ENCODE results near the gene SUSD4.

The SUSD4 gene

DNA sequence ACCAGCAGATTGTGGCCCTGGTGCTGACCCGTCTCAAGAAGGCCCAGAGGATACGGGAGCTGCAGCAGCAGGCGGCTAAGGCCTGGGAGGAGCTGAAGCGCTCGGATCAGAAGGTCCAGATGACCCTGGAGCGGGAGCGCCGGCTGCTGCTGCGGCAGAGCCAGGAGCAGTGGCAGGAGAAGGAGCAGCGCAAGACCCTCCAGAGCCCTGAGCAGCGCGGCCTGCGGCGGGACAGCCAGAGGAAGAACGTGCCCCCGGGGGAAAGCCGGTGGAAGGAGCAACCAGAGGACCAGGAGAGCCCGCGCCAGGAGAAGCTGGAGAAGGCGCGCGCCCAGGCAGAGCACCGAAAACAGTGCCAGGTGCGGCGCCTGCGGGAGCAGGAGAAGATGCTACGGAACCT is 30.3 kb upstream of the SUSD4 start:
- no peak overlapping the region for H3K4me3 ChIP-seq (ENCODE audit: low read depth, low read length)
- DNase-seq: no peak
- no peaks in the 10 kb centered on the region for H3K4me1 ChIP-seq
- TF ChIP-seq, protein P1, sequence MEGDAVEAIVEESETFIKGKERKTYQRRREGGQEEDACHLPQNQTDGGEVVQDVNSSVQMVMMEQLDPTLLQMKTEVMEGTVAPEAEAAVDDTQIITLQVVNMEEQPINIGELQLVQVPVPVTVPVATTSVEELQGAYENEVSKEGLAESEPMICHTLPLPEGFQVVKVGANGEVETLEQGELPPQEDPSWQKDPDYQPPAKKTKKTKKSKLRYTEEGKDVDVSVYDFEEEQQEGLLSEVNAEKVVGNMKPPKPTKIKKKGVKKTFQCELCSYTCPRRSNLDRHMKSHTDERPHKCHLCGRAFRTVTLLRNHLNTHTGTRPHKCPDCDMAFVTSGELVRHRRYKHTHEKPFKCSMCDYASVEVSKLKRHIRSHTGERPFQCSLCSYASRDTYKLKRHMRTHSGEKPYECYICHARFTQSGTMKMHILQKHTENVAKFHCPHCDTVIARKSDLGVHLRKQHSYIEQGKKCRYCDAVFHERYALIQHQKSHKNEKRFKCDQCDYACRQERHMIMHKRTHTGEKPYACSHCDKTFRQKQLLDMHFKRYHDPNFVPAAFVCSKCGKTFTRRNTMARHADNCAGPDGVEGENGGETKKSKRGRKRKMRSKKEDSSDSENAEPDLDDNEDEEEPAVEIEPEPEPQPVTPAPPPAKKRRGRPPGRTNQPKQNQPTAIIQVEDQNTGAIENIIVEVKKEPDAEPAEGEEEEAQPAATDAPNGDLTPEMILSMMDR (IDR thresholded peaks at IDR 0.05; ENCODE audit: low read depth, low read length): no peak
- H3K27me3 ChIP-seq: peaks cover 14% of the 10 kb centered on the region
- H3K36me3 ChIP-seq: no peaks in the 10 kb centered on the region
- H3K9me3 ChIP-seq: no peaks in the 10 kb centered on the region

DNA sequence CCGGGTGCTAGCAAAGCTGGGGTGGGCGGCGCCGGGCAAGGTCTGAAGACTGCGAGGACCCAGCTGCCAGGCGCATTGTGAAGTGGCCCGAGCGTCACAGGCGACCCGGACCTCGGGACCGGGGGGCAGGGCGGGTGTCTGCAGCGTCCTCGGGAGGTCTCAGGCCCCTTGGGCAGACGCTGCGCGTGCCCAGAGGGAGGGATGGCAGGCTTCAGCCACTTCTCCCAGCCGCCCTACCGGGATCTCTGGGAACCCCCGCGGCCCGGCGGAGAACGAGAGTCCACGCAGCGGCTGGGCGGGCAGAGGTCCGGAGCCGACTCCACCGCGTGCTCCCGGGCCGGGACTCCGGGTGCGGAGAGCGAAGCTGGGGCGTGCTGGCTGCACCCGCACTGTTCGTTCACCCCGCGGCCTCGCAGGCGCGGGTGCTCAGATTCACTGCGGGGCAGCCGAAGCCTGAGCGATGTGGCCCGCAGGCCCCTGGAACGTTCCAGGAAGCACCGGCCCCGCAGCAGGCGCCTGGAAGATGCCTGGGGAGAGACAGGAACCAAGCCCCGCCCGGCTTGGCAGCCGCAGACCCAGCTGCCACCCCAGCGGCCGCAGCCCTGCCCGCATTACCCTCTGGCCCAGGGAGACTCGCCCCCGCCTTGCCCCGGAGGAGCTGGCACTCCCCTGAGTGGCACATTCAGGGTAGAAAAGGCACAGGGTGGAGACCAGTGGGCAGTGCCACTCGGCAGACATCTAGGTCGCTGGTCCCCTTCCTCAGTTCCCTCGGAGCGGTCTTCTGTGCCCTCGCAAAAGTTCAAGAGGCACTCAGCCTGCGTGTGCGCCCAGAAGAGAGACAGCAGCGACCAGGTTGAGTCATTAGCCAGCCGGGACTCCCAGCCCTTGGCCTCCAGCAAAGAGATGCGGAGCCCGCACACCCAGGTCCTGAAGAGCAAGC is 29.6 kb upstream of the SUSD4 start, which contains the start of gene CCDC185:
TSS of gene CCDC185 (plus strand) at position 141 of the 940 bp plus-strand sequence. CDS start at position 202, 61 bp downstream.
- Histone ChIP-seq H3K36me3 (no peaks in the 10 kb centered on the region), H3K9me3 (no peaks in the 10 kb centered on the region), H3K27me3 (peaks cover 14% of the 10 kb centered on the region), H3K4me3 (ENCODE audit: low read depth, low read length) (no peak within 1 kb of the TSS), H3K4me1 (no peaks in the 10 kb centered on the region)
- TF ChIP-seq, protein P1 (IDR thresholded peaks at IDR 0.05; ENCODE audit: low read depth, low read length): no peak
- DNase-seq: no peak

DNA sequence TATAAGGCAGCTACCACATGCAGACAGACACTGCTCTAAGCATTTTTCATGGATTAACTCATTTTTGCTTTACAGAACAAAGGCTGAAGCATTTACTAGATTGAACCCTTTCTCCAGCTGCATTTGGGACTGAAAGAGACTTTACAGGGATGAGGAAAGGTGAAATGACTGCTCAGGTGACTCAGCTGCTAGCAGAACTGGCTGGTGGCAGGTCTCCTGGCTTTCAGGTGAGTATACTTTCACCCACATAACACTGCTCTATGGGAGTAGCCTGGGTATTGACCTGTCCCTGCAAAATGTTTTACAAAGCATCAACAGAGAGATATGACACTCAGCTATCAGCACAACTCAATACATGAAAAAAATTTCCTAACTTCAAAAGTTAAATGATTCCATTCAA is 26.6 kb upstream of the SUSD4 start:
- TF ChIP-seq, protein P1 (IDR thresholded peaks at IDR 0.05; ENCODE audit: low read depth, low read length): no peak
- no peaks in the 10 kb centered on the region for H3K9me3 ChIP-seq
- H3K4me1 ChIP-seq: no peaks in the 10 kb centered on the region
- no peak overlapping the region for H3K4me3 ChIP-seq (ENCODE audit: low read depth, low read length)
- DNase-seq: no peak
- no peaks in the 10 kb centered on the region for H3K36me3 ChIP-seq
- H3K27me3 ChIP-seq: peaks cover 14% of the 10 kb centered on the region

DNA sequence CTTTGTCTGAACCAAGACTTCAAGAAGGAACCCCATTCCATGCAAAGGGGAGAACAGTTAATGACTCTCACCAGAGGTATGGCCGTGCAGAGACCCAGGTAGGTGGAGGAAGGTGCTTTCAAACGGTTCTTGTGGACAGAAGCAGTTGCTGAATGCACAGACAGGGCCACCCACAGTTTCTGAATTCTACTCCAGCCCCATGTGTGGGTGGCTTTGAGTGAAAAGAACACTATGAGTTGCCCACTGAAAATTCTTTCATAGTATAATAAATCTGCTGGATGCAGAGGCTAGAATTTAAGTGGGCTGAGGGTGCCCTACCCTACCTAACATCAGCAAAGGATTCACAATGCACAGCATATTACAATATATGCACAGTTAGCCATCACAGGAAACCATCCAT is 22.0 kb upstream of the SUSD4 start:
- no peaks in the 10 kb centered on the region for H3K27me3 ChIP-seq
- no peaks in the 10 kb centered on the region for H3K36me3 ChIP-seq
- no peak overlapping the region for H3K4me3 ChIP-seq (ENCODE audit: low read depth, low read length)
- TF ChIP-seq, protein P1 (IDR thresholded peaks at IDR 0.05; ENCODE audit: low read depth, low read length): no peak
- DNase-seq: no peak
- no peaks in the 10 kb centered on the region for H3K9me3 ChIP-seq
- H3K4me1 ChIP-seq: no peaks in the 10 kb centered on the region

DNA sequence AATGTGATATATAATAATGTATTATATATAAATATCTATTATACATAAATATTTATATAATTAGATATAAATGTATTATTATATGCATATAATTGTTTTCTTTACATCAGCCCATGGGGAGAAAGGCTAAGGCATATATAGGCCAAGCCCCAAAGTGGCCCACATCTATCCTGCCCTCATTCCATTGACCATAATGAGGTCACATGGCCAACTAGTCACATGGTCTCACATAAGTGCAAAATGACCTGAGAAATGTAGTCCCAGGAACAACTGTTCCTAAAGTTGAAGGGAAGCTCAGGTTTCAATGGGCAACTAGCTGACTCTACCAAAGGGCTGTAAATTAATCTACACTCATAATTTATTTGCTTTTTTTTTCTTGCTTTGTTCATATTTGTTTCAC is 14.8 kb upstream of the SUSD4 start:
- Histone ChIP-seq H3K36me3 (no peaks in the 10 kb centered on the region), H3K27me3 (no peaks in the 10 kb centered on the region), H3K4me3 (ENCODE audit: low read depth, low read length) (no peak overlapping the region), H3K4me1 (no peaks in the 10 kb centered on the region), H3K9me3 (no peaks in the 10 kb centered on the region; the same call in 1 of the 2 replicates)
- TF ChIP-seq, protein P1 (IDR thresholded peaks at IDR 0.05; ENCODE audit: low read depth, low read length): no peak
- DNase-seq: no peak

DNA sequence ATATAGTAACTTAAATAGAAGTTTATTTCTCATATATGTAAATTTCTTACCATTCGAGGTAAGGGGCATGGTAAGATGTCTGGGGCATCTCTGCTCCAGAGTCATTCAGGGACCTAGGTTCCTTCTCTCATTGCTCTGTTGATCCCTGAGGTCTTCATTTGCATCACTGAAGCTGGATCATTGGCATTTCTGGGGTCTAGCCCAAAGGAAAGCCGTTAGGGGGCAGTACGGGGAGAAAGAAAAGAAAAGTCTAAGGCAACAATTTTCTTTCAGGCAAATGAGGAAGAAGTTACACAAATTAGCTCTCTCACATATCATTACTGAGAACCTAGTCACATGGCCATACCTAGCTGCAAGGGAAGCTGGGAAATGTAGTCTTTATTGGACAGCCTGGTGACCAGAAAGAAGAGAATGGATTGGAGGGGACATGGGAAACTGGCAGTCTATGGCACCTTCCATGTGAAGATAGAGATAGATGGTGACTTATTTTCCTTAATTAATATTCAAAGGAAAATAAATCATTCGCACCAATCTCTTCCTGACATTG is 10.2 kb upstream of the SUSD4 start:
- Histone ChIP-seq H3K27me3 (no peaks in the 10 kb centered on the region), H3K4me3 (ENCODE audit: low read depth, low read length) (no peak overlapping the region), H3K36me3 (no peaks in the 10 kb centered on the region), H3K9me3 (no peaks in the 10 kb centered on the region; the same call in 1 of the 2 replicates), H3K4me1 (no peaks in the 10 kb centered on the region)
- DNase-seq: no peak
- TF ChIP-seq, protein P1 (IDR thresholded peaks at IDR 0.05; ENCODE audit: low read depth, low read length): no peak
